ENCODE measurements around the gene BICD1. TPM values are rescaled to one million over a fixed set of nuclear protein-coding genes. Genes with fewer than 3 reads are reported as not detected.

Gene BICD1
- total and polyA plus RNA-seq, 4 donors, result 0.46 to 3.4 (median 1.1) TPM

GRCh38 chr12:32265456-32265855 is 158.8 kb downstream of the BICD1 start (continued):
- TF ChIP-seq REST (IDR thresholded peaks at IDR 0.05) (no peak), EGR1 (IDR thresholded peaks at IDR 0.05; ENCODE audit: low read depth in 2 of 2) (no peak), HNF4A (conservative IDR thresholded peaks at IDR 0.05) (no peak), TAF1 (conservative IDR thresholded peaks at IDR 0.05) (no peak)
- TF ChIP-seq, protein P1, sequence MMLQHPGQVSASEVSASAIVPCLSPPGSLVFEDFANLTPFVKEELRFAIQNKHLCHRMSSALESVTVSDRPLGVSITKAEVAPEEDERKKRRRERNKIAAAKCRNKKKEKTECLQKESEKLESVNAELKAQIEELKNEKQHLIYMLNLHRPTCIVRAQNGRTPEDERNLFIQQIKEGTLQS (IDR thresholded peaks at IDR 0.05), result no peak

GRCh38 chr12:32265951-32266350 is 159.3 kb downstream of the BICD1 start:
- Histone ChIP-seq H3K27ac (ENCODE audit: low read depth in 1 of 2, low read length in 2 of 2) (no peak overlapping the region), H3K27me3 (ENCODE audit: control insufficient read depth in 4 of 4, insufficient read depth in 4 of 4, low read length in 3 of 4) (no peaks in the 10 kb centered on the region), H3K36me3 (ENCODE audit: control insufficient read depth in 4 of 4, insufficient read depth in 3 of 4, low read depth in 1 of 4, low read length in 3 of 4) (no peaks in the 10 kb centered on the region), H3K4me1 (ENCODE audit: control insufficient read depth in 4 of 4, insufficient read depth in 4 of 4, low read length in 3 of 4) (peaks cover 0 to 2% (median 0%) of the 10 kb centered on the region in 4 donors), H3K9me3 (ENCODE audit: control insufficient read depth in 4 of 4, low read length in 3 of 4) (no peaks in the 10 kb centered on the region), H3K4me3 (ENCODE audit: low read depth in 1 of 3, low read length in 3 of 3) (no peak overlapping the region), H3K9ac (ENCODE audit: low read depth in 1 of 2, low read length in 2 of 2) (no peak overlapping the region)
- no peak for TF ChIP-seq ZBTB33 (IDR thresholded peaks at IDR 0.05)
- TF ChIP-seq FOXA1 (IDR thresholded peaks at IDR 0.05), result no peak
- TF ChIP-seq NR2F2 (IDR thresholded peaks at IDR 0.05), result no peak
- no peak for TF ChIP-seq HNF4A (conservative IDR thresholded peaks at IDR 0.05)
- no peak for TF ChIP-seq REST (IDR thresholded peaks at IDR 0.05)
- TF ChIP-seq EGR1 (IDR thresholded peaks at IDR 0.05; ENCODE audit: low read depth in 2 of 2), result no peak
- no peak for TF ChIP-seq CTCF (IDR thresholded peaks at IDR 0.05; ENCODE audit: low read depth, low read length, missing input control)
- no peak for TF ChIP-seq FOXA2 (IDR thresholded peaks at IDR 0.05)
- TF ChIP-seq RXRA (IDR thresholded peaks at IDR 0.05), result no peak
- TF ChIP-seq RAD21 (IDR thresholded peaks at IDR 0.05), result no peak
- DNase-seq (ENCODE audit: low spot score), result no peak
- WGBS, result 73% methylated on average over 3 of the region's 3 CpGs
